GM12864 (cell line): ENCODE measurements around the gene SORCS1.

ENCODE experiments used
- DNase-seq: peaks from one replicate; pipeline ENCODE4 v3.0.0-alpha.2; 2011; ENCODE audit warnings: low read depth
- H3K4me3 ChIP-seq: 2 replicates; pipeline ENCODE4 v1.5.1; 2011; ENCODE audit warnings: mild to moderate bottlenecking, low read depth, low read length, control low read depth
- CTCF ChIP-seq: IDR thresholded peaks from 2 replicates; pipeline ENCODE4 v1.5.1; 2011; ENCODE audit warnings: low read depth, mild to moderate bottlenecking, moderate library complexity, low read length, control low read depth, inconsistent platforms; ENCODE audit errors: missing control alignments

The SORCS1 gene

GRCh38 chr10:107148906-107149305 is 15.6 kb downstream of the SORCS1 start:
- no peak for TF ChIP-seq CTCF
- H3K4me3 ChIP-seq = no peak overlapping the region
- no peak for DNase-seq

GRCh38 chr10:107144490-107144889 is 20.0 kb downstream of the SORCS1 start:
- no peak overlapping the region for H3K4me3 ChIP-seq
- no peak for TF ChIP-seq CTCF
- no peak for DNase-seq

- no peak overlapping the region for H3K4me3 ChIP-seq
- no peak for DNase-seq
- TF ChIP-seq CTCF = no peak
These were observed 22.9 kb downstream of the SORCS1 start for GRCh38 chr10:107141524-107142061.

- TF ChIP-seq CTCF = no peak
- no peak for DNase-seq
- no peak overlapping the region for H3K4me3 ChIP-seq
These were observed 25.3 kb downstream of the SORCS1 start for GRCh38 chr10:107139237-107139636.

GRCh38 chr10:107133656-107134055 is 30.9 kb downstream of the SORCS1 start:
- no peak for DNase-seq
- H3K4me3 ChIP-seq = no peak overlapping the region
- no peak for TF ChIP-seq CTCF

- no peak overlapping the region for H3K4me3 ChIP-seq
- TF ChIP-seq CTCF = no peak
- no peak for DNase-seq
These were observed 35.5 kb downstream of the SORCS1 start for GRCh38 chr10:107129000-107129399.

- DNase-seq = no peak
- no peak overlapping the region for H3K4me3 ChIP-seq
- no peak for TF ChIP-seq CTCF
These were observed 37.9 kb downstream of the SORCS1 start for GRCh38 chr10:107126512-107127065.
